ENCODE results near the gene DNPH1. TPM values are rescaled to one million over a fixed set of nuclear protein-coding genes. Genes with fewer than 3 reads are reported as not detected.

The DNPH1 gene, protein sequence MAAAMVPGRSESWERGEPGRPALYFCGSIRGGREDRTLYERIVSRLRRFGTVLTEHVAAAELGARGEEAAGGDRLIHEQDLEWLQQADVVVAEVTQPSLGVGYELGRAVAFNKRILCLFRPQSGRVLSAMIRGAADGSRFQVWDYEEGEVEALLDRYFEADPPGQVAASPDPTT
- 10 to 100 TPM; 12.5 to 36.1 (median 17.7) TPM for polyA plus RNA-seq (ENCODE audit: insufficient read length in 10 of 10)
- long read RNA-seq, donor 1, transcript DNPH1-201 (4 exons, 657 nt), result major isoform, 25 of 37 reads
- long read RNA-seq, donor 1, partial matches to known transcripts, result 11 of 37 reads
- long read RNA-seq, donor 1, other reads (novel, unspliced or antisense), result 0 of 37 reads
- long read RNA-seq, donor 2, transcript DNPH1-201 (4 exons, 657 nt), result major isoform, 16 of 23 reads
- long read RNA-seq, donor 2, partial matches to known transcripts, result 5 of 23 reads
- long read RNA-seq, donor 2, other reads (novel, unspliced or antisense), result 0 of 23 reads
- long read RNA-seq, donor 3, result 0 reads
- long read RNA-seq, donor 4, transcript DNPH1-201 (4 exons, 657 nt), result major isoform, 22 of 44 reads
- long read RNA-seq, donor 4, partial matches to known transcripts, result 18 of 44 reads
- long read RNA-seq, donor 4, other reads (novel, unspliced or antisense), result 0 of 44 reads
- long read RNA-seq, donor 5, transcript DNPH1-202 (3 exons, 796 nt), result minor isoform, 5 of 53 reads
- long read RNA-seq, donor 5, transcript DNPH1-201 (4 exons, 657 nt), result major isoform, 42 of 53 reads
- long read RNA-seq, donor 5, partial matches to known transcripts, result 6 of 53 reads
- long read RNA-seq, donor 5, other reads (novel, unspliced or antisense), result 0 of 53 reads
- long read RNA-seq, donor 6, transcript DNPH1-201 (4 exons, 657 nt), result major isoform, 43 of 61 reads
- long read RNA-seq, donor 6, partial matches to known transcripts, result 14 of 61 reads
- long read RNA-seq, donor 6, other reads (novel, unspliced or antisense), result 0 of 61 reads
- long read RNA-seq, donor 7, transcript DNPH1-202 (3 exons, 796 nt), result minor isoform, 5 of 63 reads
- long read RNA-seq, donor 7, transcript DNPH1-201 (4 exons, 657 nt), result major isoform, 36 of 63 reads
- long read RNA-seq, donor 7, partial matches to known transcripts, result 21 of 63 reads
- long read RNA-seq, donor 7, other reads (novel, unspliced or antisense), result 0 of 63 reads
- long read RNA-seq, donor 8, transcript DNPH1-201 (4 exons, 657 nt), result major isoform, 23 of 46 reads
- long read RNA-seq, donor 8, transcript DNPH1-202 (3 exons, 796 nt), result minor isoform, 7 of 46 reads
- long read RNA-seq, donor 8, partial matches to known transcripts, result 16 of 46 reads
- long read RNA-seq, donor 8, other reads (novel, unspliced or antisense), result 0 of 46 reads
- long read RNA-seq, donor 9, partial matches to known transcripts, result 0 of 1 reads
- long read RNA-seq, donor 9, other reads (novel, unspliced or antisense), result 0 of 1 reads

DNA sequence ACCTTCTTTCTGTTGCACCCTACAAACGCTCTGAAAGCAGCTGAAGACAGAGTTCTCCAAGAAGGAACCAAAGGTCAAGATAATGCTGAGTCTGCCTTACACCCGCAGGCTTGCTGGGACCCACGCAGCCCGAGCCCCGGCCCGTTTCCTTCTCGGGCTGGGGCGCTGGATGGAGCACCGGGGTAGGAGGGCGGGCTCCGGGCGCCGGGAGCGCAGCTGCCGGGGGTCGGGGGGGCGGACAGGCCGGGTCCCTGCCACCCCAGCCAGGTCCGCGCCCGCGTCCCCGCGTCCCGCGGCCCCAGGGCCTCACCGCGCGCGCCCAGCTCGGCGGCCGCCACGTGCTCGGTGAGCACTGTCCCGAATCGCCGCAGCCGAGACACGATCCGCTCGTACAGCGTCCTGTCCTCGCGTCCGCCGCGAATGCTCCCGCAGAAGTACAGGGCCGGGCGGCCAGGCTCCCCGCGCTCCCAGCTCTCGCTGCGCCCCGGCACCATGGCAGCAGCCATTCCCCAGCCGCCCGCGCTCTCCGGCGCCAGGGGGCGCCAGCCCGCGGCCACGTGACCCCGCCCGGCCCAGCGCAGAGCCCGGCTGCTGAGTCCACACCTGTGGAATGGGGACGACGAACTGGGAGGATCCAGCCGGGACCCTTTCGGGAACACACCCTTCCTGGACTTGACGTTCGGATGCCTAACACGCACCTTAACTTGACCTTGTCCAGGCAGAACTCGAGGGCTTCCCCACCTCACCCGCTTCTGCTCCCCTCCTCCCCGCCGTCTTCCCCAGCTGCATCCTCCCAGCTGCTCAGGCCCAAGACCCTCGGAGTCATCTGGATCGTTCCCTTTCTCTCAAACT is at the start of gene DNPH1:
Gene DNPH1 (minus strand): TSS at position 531 of the 852 bp plus-strand sequence. CDS start 25 bp downstream, at position 506.
- peak; percentile 68 to 93 (median 86) for DNase-seq

DNA sequence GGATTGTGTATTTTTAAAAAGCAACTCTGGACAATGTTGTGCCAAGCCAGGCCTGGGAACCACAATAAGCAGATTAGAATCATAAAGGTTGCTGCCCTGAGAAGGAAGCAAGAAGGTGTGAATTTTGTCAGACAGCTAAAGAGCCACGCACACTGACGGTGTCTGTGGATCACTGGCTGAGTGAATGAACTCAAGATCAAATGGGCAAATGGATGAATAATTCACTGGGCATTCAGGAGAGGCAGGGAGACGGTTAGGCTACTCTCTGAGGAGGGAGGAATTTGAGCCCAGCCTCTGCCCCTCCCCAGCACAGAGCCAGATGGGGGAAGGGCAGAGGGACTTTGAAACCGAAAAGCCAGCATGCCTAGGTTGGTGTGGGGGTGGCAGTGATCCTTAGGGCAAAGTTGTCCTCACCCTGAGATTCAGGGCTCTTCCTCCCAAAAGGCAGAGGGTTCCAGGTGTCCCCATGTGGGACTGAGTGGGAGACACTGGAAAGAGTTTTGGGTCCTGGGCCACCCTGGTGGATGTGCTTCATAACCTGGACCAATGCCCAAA is 49.3 kb upstream of the DNPH1 start:
- DNase-seq, result peak in 1 of 3 donors; percentile 30

DNA sequence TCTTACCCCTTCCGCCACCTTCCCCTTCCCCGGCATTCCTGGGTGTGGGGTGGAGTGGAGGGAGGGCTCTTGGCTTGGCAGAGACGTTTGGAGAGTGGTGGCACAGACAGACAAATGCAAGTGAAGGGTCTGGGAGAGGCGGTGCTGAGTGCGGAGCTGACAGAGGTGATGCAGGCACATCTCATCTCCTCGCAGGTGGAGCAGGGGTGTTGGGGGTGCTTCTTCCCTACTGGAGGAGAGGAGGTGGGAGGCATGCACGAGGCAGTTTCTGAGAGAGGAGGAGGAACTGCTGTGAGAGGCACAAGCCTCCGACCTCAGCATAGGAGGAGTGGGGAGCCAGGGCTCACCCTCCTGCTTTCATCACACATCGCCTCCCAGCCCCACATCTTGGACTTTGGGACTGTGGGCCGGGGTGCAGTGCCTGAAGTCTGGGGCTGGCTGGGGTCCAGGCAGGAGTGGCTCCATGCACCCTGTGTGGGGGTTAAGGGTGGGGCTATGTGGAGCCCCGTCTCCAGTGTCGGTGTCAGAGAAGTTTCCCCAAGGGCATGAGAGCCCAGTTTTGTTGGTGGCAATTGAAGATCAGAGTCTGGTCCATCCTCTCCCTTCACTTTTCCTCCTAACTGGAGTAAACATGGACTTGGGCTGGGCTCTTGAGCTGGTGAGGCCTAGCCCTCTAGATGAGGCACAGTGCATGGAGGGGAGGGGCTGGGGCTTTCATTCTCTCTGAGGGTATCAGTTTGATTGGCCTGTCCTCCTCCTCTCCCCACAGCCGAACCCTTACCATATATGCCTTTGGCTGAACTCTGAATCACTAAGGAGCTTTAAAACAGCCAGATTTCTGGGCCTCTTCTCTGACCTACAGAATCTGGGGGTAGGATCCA is 48.6 kb upstream of the DNPH1 start:
- no peak for DNase-seq

DNA sequence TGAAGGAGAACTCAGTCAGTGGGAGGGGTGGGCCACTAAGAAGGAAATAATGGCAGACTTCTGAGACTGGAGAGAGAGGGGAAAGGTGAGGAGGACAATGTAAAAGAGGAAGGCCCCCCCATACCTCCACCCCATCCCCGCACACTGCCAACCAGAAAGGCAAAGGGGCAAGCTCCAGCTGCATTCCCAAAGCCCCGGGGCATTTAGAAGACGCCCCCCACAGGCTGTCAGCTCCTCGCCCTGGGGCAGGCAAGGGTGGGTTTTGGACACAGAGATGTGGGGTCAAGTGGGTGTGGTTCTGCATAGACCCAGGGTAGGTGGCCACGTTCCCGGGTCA is 48.0 kb upstream of the DNPH1 start:
- DNase-seq, result no peak

DNA sequence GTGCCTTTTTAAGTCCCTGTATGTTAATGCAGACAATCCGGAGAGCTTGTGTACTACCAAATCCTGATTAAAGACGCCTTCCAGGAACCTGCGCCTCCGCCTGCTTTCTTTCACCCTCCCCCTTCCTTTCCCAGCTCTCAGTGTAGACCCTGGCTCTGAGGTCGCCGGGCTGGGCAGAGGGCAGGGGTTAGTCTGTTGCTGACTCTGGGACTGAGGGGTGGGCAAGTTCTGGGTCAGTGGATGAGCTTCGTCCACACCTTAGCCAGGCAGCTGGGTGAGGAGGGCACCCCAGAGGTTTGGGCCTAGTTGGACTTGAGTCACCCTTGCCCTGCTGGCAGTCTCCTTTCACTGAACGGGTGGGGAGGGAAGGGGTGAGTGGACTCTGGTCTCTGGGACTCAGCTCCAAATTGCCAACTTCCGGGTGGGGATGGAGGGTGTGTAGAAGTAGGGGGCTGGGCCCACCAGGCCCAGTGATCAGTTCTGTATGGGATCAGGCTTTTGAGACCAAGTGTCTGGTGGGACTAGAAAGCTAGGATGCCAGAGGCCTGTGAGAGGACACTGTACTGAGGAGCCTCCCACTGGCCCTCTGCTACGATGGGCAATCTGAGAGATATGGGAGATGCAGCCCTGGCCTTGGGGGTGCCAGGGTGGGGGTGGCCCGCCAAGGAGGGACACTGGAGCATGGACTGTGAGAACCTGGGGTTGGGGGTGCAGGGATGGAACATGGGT is 47.5 kb upstream of the DNPH1 start:
- no peak for DNase-seq

DNA sequence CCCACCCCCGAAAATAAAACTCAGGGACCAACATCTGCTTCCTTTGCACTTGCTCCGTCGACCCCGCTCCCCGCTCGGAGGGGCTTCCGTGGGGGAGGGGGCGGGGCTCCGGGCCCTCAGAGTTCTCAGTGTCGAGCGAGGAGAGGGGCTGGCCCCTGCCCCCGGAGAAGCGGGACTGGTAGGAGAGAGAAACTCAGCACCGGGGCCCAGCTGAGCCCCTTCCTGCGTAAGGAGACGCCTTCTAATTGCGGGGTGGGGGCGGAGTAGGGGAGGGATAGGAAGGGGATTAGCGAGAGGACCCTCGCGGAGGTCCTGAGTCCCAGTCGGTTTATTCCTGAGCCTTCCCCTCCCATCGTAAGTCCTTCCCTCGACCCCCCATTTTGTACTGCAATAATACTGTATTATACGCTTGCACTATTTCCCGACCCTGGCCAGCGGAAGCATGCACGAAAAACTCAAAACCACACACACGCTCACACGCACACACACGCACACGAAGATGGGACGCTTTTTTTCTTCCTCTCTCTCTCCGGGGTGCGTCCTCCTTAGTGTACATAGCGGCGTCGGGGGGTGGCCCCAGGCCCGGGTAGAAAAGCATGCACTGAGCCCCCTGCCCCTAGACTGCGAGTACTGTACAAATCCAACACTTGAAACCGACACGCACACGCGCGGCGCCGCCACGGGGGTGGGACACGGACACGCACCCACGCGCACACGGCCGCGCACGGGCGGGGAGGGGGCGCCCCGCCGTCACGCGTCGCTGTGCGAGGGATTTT is 46.7 kb upstream of the DNPH1 start:
- DNase-seq, result peak in 1 of 3 donors; percentile 59

DNA sequence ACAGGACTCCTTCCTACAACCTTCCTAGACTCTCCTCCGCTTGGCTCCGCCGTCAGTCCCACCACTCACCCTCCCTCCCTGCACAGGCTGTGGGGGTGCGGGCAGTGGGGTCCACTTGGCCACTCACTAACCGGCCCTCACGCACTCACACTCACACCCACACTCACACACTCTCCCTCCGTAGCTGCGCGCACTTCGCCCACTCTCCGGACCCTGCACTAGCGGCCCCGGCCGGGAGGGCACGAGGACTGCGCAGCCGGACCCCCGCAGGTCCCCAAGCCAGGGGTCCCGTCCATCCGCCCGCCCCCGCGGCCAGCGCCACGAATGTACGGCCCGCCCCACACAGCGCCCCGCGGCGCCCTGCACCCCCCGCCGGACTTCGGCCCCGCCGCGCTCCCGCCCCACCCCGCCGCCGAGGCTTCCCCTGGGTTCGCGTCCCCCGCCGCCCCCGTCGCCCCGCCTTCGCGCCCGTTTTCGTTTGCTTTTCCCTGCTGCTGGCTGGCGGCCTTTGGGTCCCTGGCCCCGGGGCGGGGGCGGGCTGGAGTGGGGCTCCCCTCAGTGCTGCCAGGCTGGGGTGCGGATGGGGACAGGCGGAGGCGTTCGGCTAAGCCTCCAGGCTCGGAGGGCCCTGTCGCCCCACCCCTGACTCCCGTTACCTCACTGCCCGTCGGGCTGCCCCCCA is 45.8 kb upstream of the DNPH1 start:
- peak in 1 of 3 donors; percentile 37 for DNase-seq

DNA sequence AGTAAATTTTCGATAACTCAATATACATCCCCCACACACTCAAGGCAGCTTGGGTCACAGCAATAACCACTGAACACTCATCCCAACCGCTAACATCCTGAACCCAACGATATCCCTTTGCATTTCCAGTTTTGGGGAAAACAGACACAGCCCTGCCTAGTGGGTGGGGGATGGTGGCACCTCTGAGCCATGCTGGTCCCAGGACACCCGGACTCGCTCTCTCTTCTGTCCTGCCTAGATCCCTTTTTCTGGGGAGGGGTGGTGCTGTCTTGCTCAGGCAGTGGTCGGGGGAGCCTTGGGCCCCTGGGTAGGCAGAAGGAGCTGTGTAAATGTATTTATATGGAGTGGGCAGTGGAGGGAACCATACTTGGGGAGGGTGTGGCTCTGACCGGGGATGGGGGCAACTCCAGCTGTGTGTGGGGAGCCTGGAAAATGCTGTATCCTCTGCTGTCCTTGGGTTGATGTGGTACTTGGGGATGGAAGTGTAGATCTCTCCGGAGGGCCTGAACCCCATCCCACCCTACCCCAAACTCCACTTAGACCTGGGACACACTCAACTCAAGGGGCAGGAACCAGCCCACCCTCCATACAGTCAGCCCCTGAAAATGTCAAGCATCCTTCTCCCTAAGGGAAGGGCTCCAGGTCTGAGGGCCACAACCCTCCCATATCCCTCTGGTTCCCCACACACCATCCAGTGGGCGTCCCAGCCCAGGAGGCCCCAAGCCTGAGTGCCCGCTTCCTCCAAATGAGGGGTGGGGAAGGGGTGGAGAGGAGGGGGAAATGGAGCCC is 45.0 kb upstream of the DNPH1 start:
- no peak for DNase-seq

DNA sequence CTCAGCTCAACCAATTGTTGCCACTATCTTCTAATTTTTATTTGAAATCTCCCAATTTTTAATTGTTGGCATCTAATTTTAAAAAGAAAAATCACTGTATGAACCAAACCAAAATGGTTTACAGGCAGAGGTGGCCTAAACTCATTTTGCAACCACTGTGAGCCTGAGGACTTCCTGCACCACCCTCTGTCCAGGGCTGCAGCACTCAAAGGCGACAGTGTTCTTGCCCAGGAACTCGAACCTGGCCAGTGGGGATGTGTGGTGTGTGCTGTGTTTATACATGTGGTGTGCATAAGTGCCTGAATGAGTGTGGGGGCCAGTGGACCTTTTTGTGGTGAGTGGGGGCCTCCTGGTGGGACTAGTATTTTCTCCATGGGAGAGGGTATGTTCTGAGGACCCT is 44.4 kb upstream of the DNPH1 start:
- DNase-seq, result no peak

DNA sequence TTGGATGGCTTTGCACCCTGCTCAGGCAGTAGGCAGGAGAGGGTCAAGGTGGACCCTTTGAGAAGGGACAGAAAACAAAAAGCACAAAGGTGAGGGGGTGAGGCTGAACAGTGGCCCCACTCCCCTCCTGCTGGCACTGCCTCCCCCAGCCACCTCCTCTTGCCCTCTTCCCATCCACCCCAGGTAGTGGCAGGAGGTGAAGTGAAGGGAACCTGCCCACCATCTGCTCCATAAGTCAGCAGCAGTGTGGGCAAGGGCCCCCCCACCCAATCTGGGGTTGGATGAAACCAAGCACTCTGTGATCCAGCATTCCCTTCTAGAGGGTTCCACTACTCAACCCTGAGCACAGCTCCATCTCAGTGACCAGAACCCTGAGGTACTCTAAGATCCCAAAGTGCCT is 42.7 kb upstream of the DNPH1 start:
- no peak for DNase-seq

DNA sequence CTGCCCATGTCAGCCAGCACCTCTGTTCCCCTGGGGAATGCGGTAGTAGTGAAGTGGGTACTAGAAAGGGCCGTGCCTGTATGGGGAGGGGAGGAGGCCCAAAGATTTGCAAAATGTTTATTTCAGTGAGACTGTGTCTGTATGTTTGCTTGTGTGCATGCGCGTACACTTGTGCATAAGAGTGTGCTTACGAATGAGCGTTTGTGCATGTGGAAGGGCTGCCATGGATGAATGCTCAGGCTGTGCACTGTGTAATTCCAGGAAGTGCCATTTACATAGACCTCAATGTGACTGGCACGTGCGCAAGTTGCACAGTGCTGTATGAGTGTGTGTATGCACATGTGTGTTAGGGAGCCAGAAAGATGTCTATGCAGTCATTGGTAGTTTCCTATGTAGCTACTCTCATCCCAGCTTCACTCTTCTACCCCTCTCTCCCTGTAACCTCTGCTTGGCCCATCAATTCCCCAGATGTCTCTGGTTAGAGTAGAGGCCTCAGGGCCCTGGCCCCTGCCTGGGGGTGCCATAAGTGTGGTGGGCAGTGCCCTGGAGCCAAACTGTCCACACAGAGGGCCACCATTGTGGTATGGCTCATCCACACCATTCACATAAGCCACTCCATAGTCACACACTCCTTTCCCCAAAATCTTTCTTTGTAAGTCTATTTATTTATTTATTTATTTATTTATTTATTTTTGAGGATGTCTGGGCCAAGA is 42.0 kb upstream of the DNPH1 start:
- no peak for DNase-seq

DNA sequence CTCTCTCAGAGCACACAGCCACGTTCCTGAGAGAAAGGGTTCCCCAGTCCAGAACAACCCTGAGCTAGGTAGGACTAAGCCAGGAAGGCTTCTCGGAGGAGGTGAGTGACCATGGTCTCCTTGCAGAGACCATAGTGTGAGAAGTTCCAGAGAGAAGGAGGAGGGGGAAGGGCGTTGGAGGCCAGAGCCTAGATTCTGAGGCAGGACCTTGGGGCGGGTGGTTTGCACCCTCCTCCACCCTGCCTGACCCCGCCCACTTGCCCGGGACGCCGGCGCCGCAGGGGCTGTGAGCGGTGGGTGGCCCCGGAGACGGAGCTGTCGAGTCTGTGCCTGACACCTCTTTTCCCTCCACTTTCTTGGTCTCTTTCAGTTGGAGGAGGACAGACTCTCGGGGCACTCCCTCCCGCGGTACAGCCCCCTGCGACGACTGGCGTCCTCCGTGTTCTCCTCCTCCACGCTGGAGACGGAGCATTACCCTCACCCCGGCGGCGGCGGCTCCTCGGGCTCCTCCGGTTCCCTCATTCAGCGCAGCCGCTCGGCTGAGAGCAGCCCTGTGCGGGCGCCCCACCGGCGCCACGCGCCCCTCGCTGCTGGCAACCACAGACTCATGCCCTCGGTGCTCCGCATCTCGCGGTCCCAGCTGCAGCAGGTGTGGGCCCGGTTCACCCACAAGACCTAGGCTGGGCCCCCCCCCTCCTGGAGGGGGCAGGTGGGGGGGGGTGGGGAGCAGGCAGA is 40.2 kb upstream of the DNPH1 start:
- DNase-seq, result peak in 1 of 3 donors; percentile 45

DNA sequence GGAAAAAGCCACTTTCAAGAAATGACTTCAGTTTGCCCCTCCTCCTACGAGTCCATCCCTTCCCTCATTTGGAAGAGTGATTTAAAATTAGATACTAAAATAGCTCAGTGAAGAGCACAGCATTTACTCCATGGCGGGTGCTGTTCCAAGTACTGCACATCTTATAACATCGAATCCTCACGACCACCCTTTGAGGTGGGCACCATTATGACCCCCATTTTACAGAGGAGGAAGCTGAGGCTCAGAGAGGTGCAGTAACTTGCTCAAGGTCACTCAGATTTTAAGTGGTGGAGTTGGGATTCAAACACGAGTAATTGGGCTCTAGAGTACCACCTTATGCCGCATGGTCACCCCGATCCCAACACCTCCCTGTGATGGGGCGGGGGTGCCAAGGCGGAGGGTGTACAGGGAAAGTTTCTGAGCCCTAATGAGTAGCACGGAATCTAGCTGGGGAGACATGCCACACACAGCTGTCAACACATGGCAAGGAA is 39.5 kb upstream of the DNPH1 start:
- no peak for DNase-seq

DNA sequence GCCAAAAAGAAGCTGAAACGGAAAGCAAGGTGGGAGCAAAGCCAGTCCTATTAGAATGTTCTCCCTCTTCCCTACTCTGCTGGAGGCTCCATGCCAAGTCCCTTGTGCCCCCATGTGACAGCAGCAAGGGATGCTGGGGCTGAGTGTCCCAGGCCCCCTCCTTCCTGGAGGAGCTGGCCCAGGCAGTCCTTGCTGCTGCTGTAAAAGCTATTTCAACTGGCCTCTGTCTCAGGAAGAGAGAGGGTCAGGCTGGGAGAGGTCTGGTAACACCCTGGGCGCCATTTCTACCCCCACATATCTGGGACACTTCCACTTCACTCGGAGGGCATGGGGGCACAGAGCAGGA is 39.0 kb upstream of the DNPH1 start:
- peak in 1 of 3 donors; percentile 64 for DNase-seq
